ENCODE data around the gene VPS54.

DNA sequence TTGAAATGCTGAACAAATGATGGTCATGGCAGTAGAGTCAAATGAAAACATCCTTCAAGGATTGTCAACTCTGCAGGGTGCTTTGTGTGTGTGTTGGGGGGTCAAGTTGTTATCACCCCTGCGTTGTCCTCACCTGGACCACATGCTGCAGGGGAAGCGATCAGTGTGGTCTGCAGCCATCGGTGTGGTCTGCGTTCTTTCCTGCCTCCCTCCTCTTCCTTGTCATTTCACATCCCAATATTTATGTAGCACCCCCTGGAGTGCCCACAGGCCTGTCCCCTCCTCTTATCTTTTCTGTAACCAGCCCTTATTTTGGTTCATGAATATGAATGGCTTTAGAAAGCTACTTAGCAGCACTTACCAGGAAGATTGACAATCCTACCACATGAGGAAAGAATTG, 138.6 kb downstream of the VPS54 start:
- TF ChIP-seq, protein P1, sequence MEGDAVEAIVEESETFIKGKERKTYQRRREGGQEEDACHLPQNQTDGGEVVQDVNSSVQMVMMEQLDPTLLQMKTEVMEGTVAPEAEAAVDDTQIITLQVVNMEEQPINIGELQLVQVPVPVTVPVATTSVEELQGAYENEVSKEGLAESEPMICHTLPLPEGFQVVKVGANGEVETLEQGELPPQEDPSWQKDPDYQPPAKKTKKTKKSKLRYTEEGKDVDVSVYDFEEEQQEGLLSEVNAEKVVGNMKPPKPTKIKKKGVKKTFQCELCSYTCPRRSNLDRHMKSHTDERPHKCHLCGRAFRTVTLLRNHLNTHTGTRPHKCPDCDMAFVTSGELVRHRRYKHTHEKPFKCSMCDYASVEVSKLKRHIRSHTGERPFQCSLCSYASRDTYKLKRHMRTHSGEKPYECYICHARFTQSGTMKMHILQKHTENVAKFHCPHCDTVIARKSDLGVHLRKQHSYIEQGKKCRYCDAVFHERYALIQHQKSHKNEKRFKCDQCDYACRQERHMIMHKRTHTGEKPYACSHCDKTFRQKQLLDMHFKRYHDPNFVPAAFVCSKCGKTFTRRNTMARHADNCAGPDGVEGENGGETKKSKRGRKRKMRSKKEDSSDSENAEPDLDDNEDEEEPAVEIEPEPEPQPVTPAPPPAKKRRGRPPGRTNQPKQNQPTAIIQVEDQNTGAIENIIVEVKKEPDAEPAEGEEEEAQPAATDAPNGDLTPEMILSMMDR (IDR thresholded peaks at IDR 0.05): no peak
- no peak for TF ChIP-seq POLR2A (IDR thresholded peaks at IDR 0.05)

All from suprapubic skin (tissue), 3 donors.